ENCODE measurements around the gene TSPOAP1.

The TSPOAP1 gene

GRCh38 chr17:58277802-58278595 is 50.6 kb downstream of the TSPOAP1 start:
- TF ChIP-seq CTCF (conservative IDR thresholded peaks at IDR 0.05): no peak
- no peak overlapping the region for H3K27ac ChIP-seq

GRCh38 chr17:58277107-58277801 is 51.3 kb downstream of the TSPOAP1 start:
- no peak overlapping the region for H3K27ac ChIP-seq
- peak; percentile 43 for TF ChIP-seq CTCF (conservative IDR thresholded peaks at IDR 0.05)

GRCh38 chr17:58276423-58276822 is 52.2 kb downstream of the TSPOAP1 start:
- H3K27ac ChIP-seq: no peak overlapping the region
- TF ChIP-seq CTCF (conservative IDR thresholded peaks at IDR 0.05): no peak

GRCh38 chr17:58275417-58275816 is 53.2 kb downstream of the TSPOAP1 start:
- H3K27ac ChIP-seq: no peak overlapping the region
- no peak for TF ChIP-seq CTCF (conservative IDR thresholded peaks at IDR 0.05)

GRCh38 chr17:58273453-58274104 is 55.0 kb downstream of the TSPOAP1 start:
- H3K27ac ChIP-seq: no peak overlapping the region
- no peak for TF ChIP-seq CTCF (conservative IDR thresholded peaks at IDR 0.05)

GRCh38 chr17:58272367-58273280 is 56.0 kb downstream of the TSPOAP1 start:
- H3K27ac ChIP-seq: no peak overlapping the region
- TF ChIP-seq CTCF (conservative IDR thresholded peaks at IDR 0.05): no peak

Data from VCaP (cell line).